ENCODE measurements around the gene CXCL3.

Gene CXCL3

GRCh38 chr4:74055096-74055495 is 16.6 kb upstream of the CXCL3 start:
- DNase-seq: peak; percentile 31 to 68

GRCh38 chr4:74054483-74055047 is 16.1 kb upstream of the CXCL3 start:
- peak in 1 of 2 experiments; percentile 36 for DNase-seq

- no peak for DNase-seq
Observed at GRCh38 chr4:74047152-74047551, 8.7 kb upstream of the CXCL3 start.

- no peak for DNase-seq
Observed at GRCh38 chr4:74045772-74046171, 7.3 kb upstream of the CXCL3 start.

GRCh38 chr4:74045247-74045646 is 6.8 kb upstream of the CXCL3 start:
- DNase-seq: no peak

GRCh38 chr4:74044677-74045076 is 6.2 kb upstream of the CXCL3 start:
- no peak for DNase-seq

- DNase-seq: no peak
Observed at GRCh38 chr4:74042681-74043080, 4.2 kb upstream of the CXCL3 start.

GRCh38 chr4:74041418-74041817 is 2.9 kb upstream of the CXCL3 start:
- DNase-seq: no peak

- DNase-seq: peak in 1 of 2 experiments; percentile 5
Observed at GRCh38 chr4:74039315-74039763, 850 bp upstream of the CXCL3 start.

GRCh38 chr4:74038086-74038424 is 434 bp downstream of the CXCL3 start:
- DNase-seq: no peak

- DNase-seq: no peak
Observed at GRCh38 chr4:74037076-74037955, 1.2 kb downstream of the CXCL3 start.

GRCh38 chr4:74033739-74034138 is 4.8 kb downstream of the CXCL3 start:
- no peak for DNase-seq

- DNase-seq: no peak
Observed at GRCh38 chr4:74032064-74032463, 6.4 kb downstream of the CXCL3 start.

GRCh38 chr4:74031576-74031975 is 6.9 kb downstream of the CXCL3 start:
- DNase-seq: no peak

- no peak for DNase-seq
Observed at GRCh38 chr4:74030285-74030684, 8.2 kb downstream of the CXCL3 start.

- DNase-seq: no peak
Observed at GRCh38 chr4:74028504-74028903, 10.0 kb downstream of the CXCL3 start.

GRCh38 chr4:74023709-74024108 is 14.8 kb downstream of the CXCL3 start:
- DNase-seq: no peak

- DNase-seq: no peak
Observed at GRCh38 chr4:74021601-74022000, 16.9 kb downstream of the CXCL3 start.

- no peak for DNase-seq
Observed at GRCh38 chr4:74018771-74019170, 19.7 kb downstream of the CXCL3 start.

GRCh38 chr4:74018116-74018515 is 20.4 kb downstream of the CXCL3 start:
- DNase-seq: no peak

GRCh38 chr4:74016068-74016467 is 22.4 kb downstream of the CXCL3 start:
- DNase-seq: no peak

GRCh38 chr4:74015126-74015780 is 23.2 kb downstream of the CXCL3 start:
- DNase-seq: no peak

GRCh38 chr4:74014332-74014731 is 24.2 kb downstream of the CXCL3 start:
- no peak for DNase-seq

- no peak for DNase-seq
Observed at GRCh38 chr4:74013264-74013663, 25.2 kb downstream of the CXCL3 start.
